Esophagus muscularis mucosa (tissue), 3 donors: Measurements from ENCODE around the gene UCHL3.

Experiments
- EP300 ChIP-seq: sonication (generic); formaldehyde crosslinking; IDR thresholded peaks from one replicate; pipeline ENCODE4 v1.6.1; 2017; ENCODE audit warnings: antibody characterized with exemption
- TF ChIP-seq, protein P1 (sequence below), 3 experiments: fragments of 200-600 bp in 2 of 3; fragments of 450-650 bp in 1 of 3; sonication (generic) in 2 of 3; IDR thresholded peaks; one replicate each; pipeline ENCODE4 v1.5.1; 2017 to 2019; ENCODE audit warnings: antibody characterized with exemption in 3 of 3, mild to moderate bottlenecking in 2 of 3, moderate library complexity in 1 of 3

DNA sequence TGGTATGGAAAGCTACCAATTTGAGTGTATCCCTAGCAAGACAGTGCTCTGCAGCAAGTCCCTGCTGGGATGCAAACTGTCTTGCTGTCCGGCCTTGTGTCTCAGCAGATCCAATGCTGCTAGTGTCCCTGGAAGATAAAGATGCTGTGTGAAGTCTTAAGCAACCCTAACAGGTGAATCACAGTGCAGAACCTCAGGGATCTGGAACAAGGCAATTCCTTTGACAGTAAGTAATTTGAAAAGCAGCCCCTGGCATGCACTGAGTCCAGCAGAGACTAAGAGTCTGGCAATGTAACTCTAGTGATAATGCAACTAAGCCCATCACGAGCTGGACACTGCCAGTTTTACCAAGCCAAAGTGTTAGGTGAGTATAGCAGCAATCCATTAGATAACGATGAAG is 1.7 kb upstream of the UCHL3 start:
- TF ChIP-seq, protein P1, sequence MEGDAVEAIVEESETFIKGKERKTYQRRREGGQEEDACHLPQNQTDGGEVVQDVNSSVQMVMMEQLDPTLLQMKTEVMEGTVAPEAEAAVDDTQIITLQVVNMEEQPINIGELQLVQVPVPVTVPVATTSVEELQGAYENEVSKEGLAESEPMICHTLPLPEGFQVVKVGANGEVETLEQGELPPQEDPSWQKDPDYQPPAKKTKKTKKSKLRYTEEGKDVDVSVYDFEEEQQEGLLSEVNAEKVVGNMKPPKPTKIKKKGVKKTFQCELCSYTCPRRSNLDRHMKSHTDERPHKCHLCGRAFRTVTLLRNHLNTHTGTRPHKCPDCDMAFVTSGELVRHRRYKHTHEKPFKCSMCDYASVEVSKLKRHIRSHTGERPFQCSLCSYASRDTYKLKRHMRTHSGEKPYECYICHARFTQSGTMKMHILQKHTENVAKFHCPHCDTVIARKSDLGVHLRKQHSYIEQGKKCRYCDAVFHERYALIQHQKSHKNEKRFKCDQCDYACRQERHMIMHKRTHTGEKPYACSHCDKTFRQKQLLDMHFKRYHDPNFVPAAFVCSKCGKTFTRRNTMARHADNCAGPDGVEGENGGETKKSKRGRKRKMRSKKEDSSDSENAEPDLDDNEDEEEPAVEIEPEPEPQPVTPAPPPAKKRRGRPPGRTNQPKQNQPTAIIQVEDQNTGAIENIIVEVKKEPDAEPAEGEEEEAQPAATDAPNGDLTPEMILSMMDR (IDR thresholded peaks at IDR 0.05) = no peak
- no peak for TF ChIP-seq EP300
